ENCODE results near the gene IMMP2L.
"Not testable (repeated sequence)": the region's sequence is repeated elsewhere in the genome, so short reads cannot be mapped to it uniquely, and the experiment has no call there.

Gene IMMP2L

GRCh38 chr7:111459065-111459756 lies 103.1 kb downstream of the IMMP2L start:
- DNase-seq, result no peak

GRCh38 chr7:111450705-111451104 lies 111.6 kb downstream of the IMMP2L start:
- DNase-seq, result not testable (repeated sequence)

- DNase-seq, result not testable (repeated sequence)
These were observed 114.8 kb downstream of the IMMP2L start for GRCh38 chr7:111447502-111447901.

GRCh38 chr7:111439977-111440376 lies 122.3 kb downstream of the IMMP2L start:
- no peak for DNase-seq

- no peak for DNase-seq
These were observed 123.7 kb downstream of the IMMP2L start for GRCh38 chr7:111438369-111439289.

GRCh38 chr7:111437736-111438135 lies 124.6 kb downstream of the IMMP2L start:
- no peak for DNase-seq

GRCh38 chr7:111436608-111437007 lies 125.7 kb downstream of the IMMP2L start:
- DNase-seq, result no peak

GRCh38 chr7:111433426-111433825 lies 128.9 kb downstream of the IMMP2L start:
- DNase-seq, result no peak

- DNase-seq, result peak in 1 of 2 donors; percentile 2
These were observed 132.5 kb downstream of the IMMP2L start for GRCh38 chr7:111429781-111430180.

- DNase-seq, result no peak
These were observed 137.5 kb downstream of the IMMP2L start for GRCh38 chr7:111424768-111425167.

- no peak for DNase-seq
These were observed 147.9 kb downstream of the IMMP2L start for GRCh38 chr7:111414374-111414773.

- DNase-seq, result no peak
These were observed 148.6 kb downstream of the IMMP2L start for GRCh38 chr7:111413739-111414138.

- DNase-seq, result no peak
These were observed 151.4 kb downstream of the IMMP2L start for GRCh38 chr7:111410899-111411298.

- no peak for DNase-seq
These were observed 152.4 kb downstream of the IMMP2L start for GRCh38 chr7:111409714-111410422.

GRCh38 chr7:111408724-111409123 lies 153.6 kb downstream of the IMMP2L start:
- no peak for DNase-seq

- DNase-seq, result no peak
These were observed 155.0 kb downstream of the IMMP2L start for GRCh38 chr7:111407258-111407657.

- no peak for DNase-seq
These were observed 156.7 kb downstream of the IMMP2L start for GRCh38 chr7:111405621-111406020.

- no peak for DNase-seq
These were observed 160.8 kb downstream of the IMMP2L start for GRCh38 chr7:111401516-111401915.

- no peak for DNase-seq
These were observed 162.2 kb downstream of the IMMP2L start for GRCh38 chr7:111400088-111400487.

GRCh38 chr7:111394891-111395290 lies 167.4 kb downstream of the IMMP2L start:
- no peak for DNase-seq

- DNase-seq, result no peak
These were observed 169.1 kb downstream of the IMMP2L start for GRCh38 chr7:111393011-111393754.

- no peak for DNase-seq
These were observed 170.0 kb downstream of the IMMP2L start for GRCh38 chr7:111392294-111392693.

GRCh38 chr7:111390000-111390399 lies 172.3 kb downstream of the IMMP2L start:
- no peak for DNase-seq

Measured in inflammatory macrophage treated with lipopolysaccharide for 1 hour (primary cell).